PC-9 (cell line): ENCODE results near the gene SLC5A5. TPM values are rescaled to one million over a fixed set of nuclear protein-coding genes. Genes with fewer than 3 reads are reported as not detected.

Experiments used
- BruUV-seq: library from RNA; stranded (reverse); fragments of 400-500 nt; replicated peaks from 2 replicates; lab custom pipeline; 2021; lab: Mats Ljungman, UMichigan
- CTCF ChIA-PET: fragments of 300-600 bp; sonication (Branson Sonifier 250); formaldehyde crosslinking; loops from one replicate; lab custom pipeline; 2022; ENCODE audit warnings: antibody characterized with exemption; lab: Charles Lee
- POLR2A ChIA-PET: fragments of 300-600 bp; sonication (Branson Sonifier 250); formaldehyde crosslinking; loops from one replicate; lab custom pipeline; 2022; ENCODE audit warnings: antibody characterized with exemption; ENCODE audit not compliant: unreplicated experiment; lab: Charles Lee
- DNase-seq, 2 experiments: peaks; one replicate each; pipeline versions ENCODE4 v3.0.0 to v3.0.0-alpha.2; 2015 to 2022; ENCODE audit warnings: mixed read lengths in 1 of 2
- H2AFZ ChIP-seq: fragments of 200-600 bp; sonication (generic); 2 replicates; pipeline ENCODE4 v1.8.1; 2017; ENCODE audit warnings: antibody characterized with exemption
- H3F3A ChIP-seq: fragments of 200-600 bp; sonication (generic); 2 replicates; pipeline ENCODE4 v1.8.1; 2017; ENCODE audit warnings: antibody characterized with exemption, mild to moderate bottlenecking, low read depth; ENCODE audit not compliant: insufficient read depth
- H3K27ac ChIP-seq: fragments of 200-600 bp; sonication (generic); 2 replicates; pipeline ENCODE4 v1.6.1; 2016; ENCODE audit warnings: mixed run types
- H3K27me3 ChIP-seq: fragments of 200-600 bp; sonication (generic); 2 replicates; pipeline ENCODE4 v1.6.1; 2016; ENCODE audit warnings: low read depth, mixed run types; ENCODE audit not compliant: insufficient read depth
- H3K36me3 ChIP-seq: fragments of 200-600 bp; sonication (generic); 2 replicates; pipeline ENCODE4 v1.6.1; 2016; ENCODE audit warnings: low read depth, mixed run types
- H3K4me1 ChIP-seq: fragments of 200-600 bp; sonication (generic); replicated peaks from 2 replicates; pipeline ENCODE4 v1.6.1; 2016; ENCODE audit warnings: mixed run types; ENCODE audit not compliant: insufficient read depth
- H3K4me2 ChIP-seq: fragments of 200-600 bp; sonication (generic); 2 replicates; pipeline ENCODE4 v1.6.1; 2017; ENCODE audit warnings: mixed run types
- H3K4me3 ChIP-seq: fragments of 200-600 bp; sonication (generic); 2 replicates; pipeline ENCODE4 v1.6.1; 2016; ENCODE audit warnings: mixed run types
- H3K79me2 ChIP-seq: fragments of 200-600 bp; sonication (generic); 2 replicates; pipeline ENCODE4 v1.6.1; 2017; ENCODE audit warnings: low read depth, mixed run types
- H3K9me2 ChIP-seq: fragments of 200-600 bp; sonication (generic); 2 replicates; pipeline ENCODE4 v1.8.1; 2017; ENCODE audit warnings: mild to moderate bottlenecking; ENCODE audit not compliant: insufficient read depth
- H3K9me3 ChIP-seq: fragments of 200-600 bp; sonication (generic); 2 replicates; pipeline ENCODE4 v1.8.1; 2016; ENCODE audit warnings: low read depth; ENCODE audit not compliant: insufficient read depth
- H4K20me1 ChIP-seq: fragments of 200-600 bp; sonication (generic); 2 replicates; pipeline ENCODE4 v1.8.1; 2017; ENCODE audit not compliant: insufficient read depth
- EZH2 ChIP-seq: fragments of 200-600 bp; sonication (generic); IDR thresholded peaks from 2 replicates; pipeline ENCODE4 v1.8.0; 2017; ENCODE audit warnings: antibody characterized with exemption, low read depth
- intact Hi-C: fragments of 100-400 bp; cut with micrococcal nuclease; formaldehyde crosslinking; loops from one replicate; pipeline ENCODE4 v1.10.0; 2022; ENCODE audit not compliant: unreplicated experiment
- total RNA-seq: library from RNA; stranded (reverse); gene quantifications from 2 replicates; pipeline ENCODE4 v1.2.3, GENCODE V29; 2021
- TF ChIP-seq, protein P1 (sequence below): fragments of 200-600 bp; sonication (generic); conservative IDR thresholded peaks from 2 replicates; pipeline ENCODE4 v1.6.1; 2017; ENCODE audit warnings: mixed run types, antibody characterized with exemption, mild to moderate bottlenecking, moderate library complexity

The SLC5A5 gene
- total RNA-seq, 1 experiment from 2014 or later, result not detected

DNA sequence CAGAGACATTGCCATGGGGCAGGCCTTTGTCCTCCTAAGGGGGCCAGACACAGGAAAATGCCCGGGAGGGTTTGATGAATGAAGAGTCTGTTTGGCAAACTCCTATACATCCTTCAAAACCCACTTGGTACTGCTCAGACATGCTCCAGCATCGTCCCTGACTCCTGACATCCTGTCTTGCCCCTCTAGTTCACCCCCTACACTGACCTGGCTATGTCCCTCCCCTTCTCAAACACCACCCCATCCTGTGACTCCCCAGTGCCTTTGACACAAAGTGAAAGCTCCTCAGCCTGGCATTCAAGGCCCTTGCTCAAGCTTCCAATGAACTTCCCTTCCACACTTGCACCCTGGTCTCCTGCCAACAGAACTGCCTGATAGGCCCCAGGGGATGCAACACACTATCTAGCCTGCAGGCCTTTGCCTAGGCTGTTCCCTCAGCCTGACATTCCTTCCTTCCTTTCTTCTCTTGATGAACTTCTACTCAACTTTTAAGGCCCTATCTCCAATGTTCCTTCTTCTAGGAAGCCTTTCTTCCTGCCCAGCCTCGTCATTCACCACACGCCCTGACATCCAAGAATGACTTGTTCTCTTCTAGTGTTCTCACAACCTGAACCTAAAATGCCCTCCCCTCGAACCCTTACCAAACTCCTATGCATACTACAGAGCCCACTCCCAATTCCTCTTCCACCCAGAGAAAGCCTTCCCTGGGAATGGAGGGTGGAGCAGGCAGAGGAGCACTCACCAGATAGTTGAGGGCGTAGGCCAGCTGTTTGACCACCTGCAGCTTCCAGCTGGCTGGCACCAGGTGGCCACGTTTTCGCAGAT is 36.4 kb upstream of the SLC5A5 start:
- Histone ChIP-seq H3K4me2 (no peak overlapping the region), H3K4me1 (no peaks in the 10 kb centered on the region), H2AFZ (no peak overlapping the region), H3K9me2 (no peaks in the 10 kb centered on the region), H3K9me3 (no peaks in the 10 kb centered on the region), H3K27me3 (no peaks in the 10 kb centered on the region), H3F3A (peaks cover 13% of the 10 kb centered on the region), H3K79me2 (no peaks in the 10 kb centered on the region), H3K36me3 (no peaks in the 10 kb centered on the region), H3K27ac (no peak overlapping the region), H3K4me3 (no peak overlapping the region), H4K20me1 (no peaks in the 10 kb centered on the region)
- intact Hi-C loops, result no loop called here
- DNase-seq, result no peak
- no TSS peak for BruUV-seq
- CTCF ChIA-PET, result no interaction called here
- TF ChIP-seq, protein P1, sequence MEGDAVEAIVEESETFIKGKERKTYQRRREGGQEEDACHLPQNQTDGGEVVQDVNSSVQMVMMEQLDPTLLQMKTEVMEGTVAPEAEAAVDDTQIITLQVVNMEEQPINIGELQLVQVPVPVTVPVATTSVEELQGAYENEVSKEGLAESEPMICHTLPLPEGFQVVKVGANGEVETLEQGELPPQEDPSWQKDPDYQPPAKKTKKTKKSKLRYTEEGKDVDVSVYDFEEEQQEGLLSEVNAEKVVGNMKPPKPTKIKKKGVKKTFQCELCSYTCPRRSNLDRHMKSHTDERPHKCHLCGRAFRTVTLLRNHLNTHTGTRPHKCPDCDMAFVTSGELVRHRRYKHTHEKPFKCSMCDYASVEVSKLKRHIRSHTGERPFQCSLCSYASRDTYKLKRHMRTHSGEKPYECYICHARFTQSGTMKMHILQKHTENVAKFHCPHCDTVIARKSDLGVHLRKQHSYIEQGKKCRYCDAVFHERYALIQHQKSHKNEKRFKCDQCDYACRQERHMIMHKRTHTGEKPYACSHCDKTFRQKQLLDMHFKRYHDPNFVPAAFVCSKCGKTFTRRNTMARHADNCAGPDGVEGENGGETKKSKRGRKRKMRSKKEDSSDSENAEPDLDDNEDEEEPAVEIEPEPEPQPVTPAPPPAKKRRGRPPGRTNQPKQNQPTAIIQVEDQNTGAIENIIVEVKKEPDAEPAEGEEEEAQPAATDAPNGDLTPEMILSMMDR, result no peak
- TF ChIP-seq EZH2, result no peak
- POLR2A ChIA-PET, result no interaction called here

DNA sequence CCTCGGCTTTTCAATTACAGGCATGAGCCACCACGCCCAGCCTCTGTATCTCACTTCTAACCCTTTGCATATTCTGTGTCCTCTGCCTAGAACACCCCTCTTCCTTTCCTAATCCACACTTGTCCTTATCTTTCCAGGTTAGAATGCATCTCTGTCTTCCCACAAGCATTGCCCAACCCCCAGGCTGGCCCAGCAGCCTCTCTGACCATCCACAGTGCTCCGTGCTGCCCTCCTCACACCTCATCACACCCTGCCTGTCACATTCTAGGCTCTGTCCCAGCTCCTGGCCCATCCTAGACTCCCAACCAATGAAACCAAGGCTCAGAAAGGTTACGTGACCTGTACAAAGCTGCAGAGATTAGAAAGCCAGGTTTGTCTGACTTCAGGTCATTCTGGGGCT is 35.2 kb upstream of the SLC5A5 start:
- ChIA-PET POLR2A (no interaction called here), CTCF (no interaction called here)
- TF ChIP-seq, protein P1, result no peak
- no peak for TF ChIP-seq EZH2
- H3K4me3 ChIP-seq, result no peak overlapping the region
- H4K20me1 ChIP-seq, result no peaks in the 10 kb centered on the region
- intact Hi-C loops, result no loop called here
- no peaks in the 10 kb centered on the region for H3K36me3 ChIP-seq
- H2AFZ ChIP-seq, result no peak overlapping the region
- peaks cover 4% of the 10 kb centered on the region for H3K4me1 ChIP-seq
- no TSS peak for BruUV-seq
- no peaks in the 10 kb centered on the region for H3K9me2 ChIP-seq
- DNase-seq, result no peak
- H3K27ac ChIP-seq, result no peak overlapping the region
- no peaks in the 10 kb centered on the region for H3K27me3 ChIP-seq
- no peaks in the 10 kb centered on the region for H3K9me3 ChIP-seq
- no peak overlapping the region for H3K4me2 ChIP-seq
- peaks cover 15% of the 10 kb centered on the region for H3F3A ChIP-seq
- no peaks in the 10 kb centered on the region for H3K79me2 ChIP-seq

DNA sequence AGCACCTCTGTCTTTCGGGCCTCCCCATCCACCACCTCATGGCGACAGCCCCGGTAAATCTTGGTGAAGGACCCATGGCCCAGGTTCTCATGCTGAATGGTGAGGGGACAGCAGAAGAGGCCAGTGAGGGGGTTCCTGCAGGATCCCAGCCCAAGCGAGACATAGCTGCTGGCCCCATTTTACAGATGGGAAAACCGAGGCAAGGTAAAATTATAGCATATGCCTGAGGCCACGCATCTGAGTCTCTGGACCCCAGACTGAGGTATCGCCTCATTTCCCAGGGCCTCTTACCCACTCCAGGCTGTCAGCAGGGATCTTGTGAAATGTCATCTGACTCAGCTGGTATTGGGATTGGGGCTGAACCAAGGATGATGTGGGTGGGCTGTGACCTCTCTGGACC is 33.8 kb upstream of the SLC5A5 start:
- no peaks in the 10 kb centered on the region for H3K27me3 ChIP-seq
- H3K36me3 ChIP-seq, result no peaks in the 10 kb centered on the region
- CTCF ChIA-PET, result no interaction called here
- DNase-seq, result no peak
- no peak overlapping the region for H3K4me3 ChIP-seq
- no peak overlapping the region for H3K4me2 ChIP-seq
- no peaks in the 10 kb centered on the region for H3K9me3 ChIP-seq
- H3K4me1 ChIP-seq, result peaks cover 5% of the 10 kb centered on the region
- no peak overlapping the region for H2AFZ ChIP-seq
- H4K20me1 ChIP-seq, result no peaks in the 10 kb centered on the region
- H3K79me2 ChIP-seq, result peaks cover 7% of the 10 kb centered on the region
- no TSS peak for BruUV-seq
- no peaks in the 10 kb centered on the region for H3K9me2 ChIP-seq
- intact Hi-C loops, result no loop called here
- TF ChIP-seq, protein P1, result no peak
- no peak for TF ChIP-seq EZH2
- POLR2A ChIA-PET, result no interaction called here
- peaks cover 11% of the 10 kb centered on the region for H3F3A ChIP-seq
- no peak overlapping the region for H3K27ac ChIP-seq
